Stimulated activated CD4-positive, alpha-beta T cell treated with anti-CD3 and anti-CD28 coated beads, Interleukin-4, amount 100 ng/mL, for 4 hours (primary cell): ENCODE measurements around the gene TUBA1A.
"Not testable (repeated sequence)": the region's sequence is repeated elsewhere in the genome, so short reads cannot be mapped to it uniquely, and the experiment has no call there.

Experiments used
- DNase-seq, 2 experiments: peaks; one replicate each; pipeline ENCODE4 v3.0.0-alpha.2; 2020

TUBA1A gene

GRCh38 chr12:49144384-49144783, 44.5 kb downstream of the TUBA1A start:
- no peak for DNase-seq

- no peak for DNase-seq
Observed at GRCh38 chr12:49138999-49139398, 49.9 kb downstream of the TUBA1A start.

GRCh38 chr12:49138587-49138986, 50.3 kb downstream of the TUBA1A start:
- DNase-seq: no peak

- no peak for DNase-seq
Observed at GRCh38 chr12:49137476-49137875, 51.4 kb downstream of the TUBA1A start.

GRCh38 chr12:49136997-49137396, 51.9 kb downstream of the TUBA1A start:
- not testable (repeated sequence) for DNase-seq
